ENCODE measurements around the gene PCED1B.

PCED1B gene

GRCh38 chr12:47067771-47068431 is 11.5 kb upstream of the PCED1B start:
- DNase-seq (ENCODE audit: low read depth in 3 of 3) = no peak

GRCh38 chr12:47068539-47068938 is 10.9 kb upstream of the PCED1B start:
- DNase-seq (ENCODE audit: low read depth in 3 of 3) = no peak

GRCh38 chr12:47070310-47070709 is 9.1 kb upstream of the PCED1B start:
- no peak for DNase-seq (ENCODE audit: low read depth in 3 of 3)

- DNase-seq (ENCODE audit: low read depth in 3 of 3) = no peak
These were observed 8.1 kb upstream of the PCED1B start for GRCh38 chr12:47071241-47071852.

GRCh38 chr12:47073951-47074350 is 5.5 kb upstream of the PCED1B start:
- DNase-seq (ENCODE audit: low read depth in 3 of 3) = no peak

GRCh38 chr12:47074757-47075156 is 4.7 kb upstream of the PCED1B start:
- DNase-seq (ENCODE audit: low read depth in 3 of 3) = no peak

- DNase-seq (ENCODE audit: low read depth in 3 of 3) = no peak
These were observed 4.0 kb upstream of the PCED1B start for GRCh38 chr12:47075192-47076084.

- no peak for DNase-seq (ENCODE audit: low read depth in 3 of 3)
These were observed 2.0 kb upstream of the PCED1B start for GRCh38 chr12:47077206-47078085.

- DNase-seq (ENCODE audit: low read depth in 3 of 3) = no peak
These were observed 1.4 kb upstream of the PCED1B start for GRCh38 chr12:47078086-47078395.

- DNase-seq (ENCODE audit: low read depth in 3 of 3) = peak in 2 of 3 experiments; percentile 7 to 10
These were observed 521 bp upstream of the PCED1B start for GRCh38 chr12:47078733-47079467.

GRCh38 chr12:47079981-47080724 is 732 bp downstream of the PCED1B start:
- peak; percentile 2 to 48 (median 9) for DNase-seq (ENCODE audit: low read depth in 3 of 3)

- peak; percentile 24 to 32 (median 29) for DNase-seq (ENCODE audit: low read depth in 3 of 3)
These were observed 1.5 kb downstream of the PCED1B start for GRCh38 chr12:47080725-47081502.

GRCh38 chr12:47082283-47082682 is 2.9 kb downstream of the PCED1B start:
- no peak for DNase-seq (ENCODE audit: low read depth in 3 of 3)

- no peak for DNase-seq (ENCODE audit: low read depth in 3 of 3)
These were observed 3.6 kb downstream of the PCED1B start for GRCh38 chr12:47082796-47083621.

- no peak for DNase-seq (ENCODE audit: low read depth in 3 of 3)
These were observed 4.8 kb downstream of the PCED1B start for GRCh38 chr12:47084172-47084571.

GRCh38 chr12:47085815-47086252 is 6.4 kb downstream of the PCED1B start:
- peak in 1 of 3 experiments; percentile 19 for DNase-seq (ENCODE audit: low read depth in 3 of 3)

- no peak for DNase-seq (ENCODE audit: low read depth in 3 of 3)
These were observed 7.8 kb downstream of the PCED1B start for GRCh38 chr12:47087088-47087688.

All from stimulated activated CD4-positive, alpha-beta T cell treated with anti-CD3 and anti-CD28 coated beads, TNF-alpha, amount 100 ng/mL, for 4 hours (primary cell).